Muscle layer of colon (tissue), 2 donors: ENCODE measurements around the gene MAGI2.

Source experiments
- H3K27ac ChIP-seq: one replicate; pipeline ENCODE4 v1.7.0; 2013; ENCODE audit warnings: low read depth, mild to moderate bottlenecking, low read length, moderate library complexity
- H3K27me3 ChIP-seq, 2 donors: one replicate each; pipeline ENCODE4 v1.7.0; 2013; ENCODE audit warnings: low read length in 2 of 2, mild to moderate bottlenecking in 2 of 2; ENCODE audit not compliant: insufficient read depth in 2 of 2, control insufficient read depth in 1 of 2
- H3K36me3 ChIP-seq: one replicate; pipeline ENCODE4 v1.7.0; 2013; ENCODE audit warnings: mild to moderate bottlenecking, low read length; ENCODE audit not compliant: insufficient read depth
- H3K4me1 ChIP-seq: one replicate; pipeline ENCODE4 v1.7.0; 2013; ENCODE audit warnings: mild to moderate bottlenecking, low read length; ENCODE audit not compliant: insufficient read depth
- H3K4me3 ChIP-seq, 2 donors: one replicate each; pipeline ENCODE4 v1.7.0; 2013; ENCODE audit warnings: low read length in 2 of 2, low read depth in 1 of 2, mild to moderate bottlenecking in 1 of 2, moderate library complexity in 1 of 2
- H3K9ac ChIP-seq: one replicate; pipeline ENCODE4 v1.7.0; 2013; ENCODE audit warnings: low read length
- H3K9me3 ChIP-seq: one replicate; pipeline ENCODE4 v1.7.0; 2013; ENCODE audit warnings: mild to moderate bottlenecking, low read length
- donor health status: abdominal sarcoma.
- donor health status: Adenocarcinoma of cecum.

Gene MAGI2

DNA sequence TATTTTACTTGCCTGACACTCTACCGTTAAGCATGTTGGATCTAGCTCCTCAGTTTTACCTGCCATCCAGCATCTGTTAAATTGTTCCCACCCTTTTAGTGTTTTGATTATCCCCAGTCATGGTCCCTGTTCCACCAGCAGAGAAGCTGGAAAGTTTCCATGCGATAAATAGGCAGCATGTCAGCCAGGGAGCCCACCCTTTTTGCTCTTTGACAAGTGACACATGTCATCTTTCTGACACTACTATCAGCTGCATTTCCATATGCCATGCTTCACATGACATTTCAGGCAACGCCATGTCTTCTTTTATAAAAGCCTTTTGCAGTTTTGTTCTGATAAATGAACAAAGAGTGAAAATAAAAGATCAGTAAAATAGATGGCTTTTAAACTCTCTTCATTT is 310.8 kb downstream of the MAGI2 start:
- Histone ChIP-seq H3K36me3 (no peaks in the 10 kb centered on the region), H3K27ac (no peak overlapping the region), H3K4me3 (no peak overlapping the region), H3K27me3 (no peaks in the 10 kb centered on the region), H3K9ac (no peak overlapping the region), H3K9me3 (no peaks in the 10 kb centered on the region), H3K4me1 (no peaks in the 10 kb centered on the region)

DNA sequence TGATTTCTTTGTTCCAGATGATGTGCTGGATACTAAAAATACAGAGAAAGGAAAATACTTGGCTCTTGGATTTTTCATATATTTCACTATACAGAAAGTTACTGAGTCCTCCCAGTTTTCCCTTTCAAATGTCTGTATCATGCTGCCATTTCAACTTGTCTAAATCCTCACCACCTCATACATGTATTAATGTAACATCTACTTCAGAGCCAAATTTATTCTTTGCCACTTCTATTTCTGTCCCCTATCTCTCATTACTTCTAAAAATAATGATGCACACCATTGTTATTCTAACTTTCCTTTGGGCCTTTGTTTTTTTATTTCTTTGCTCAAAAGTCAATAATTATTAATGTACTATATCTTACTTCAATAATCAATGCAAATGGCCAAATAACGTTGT is 312.2 kb downstream of the MAGI2 start:
- Histone ChIP-seq H3K27ac (no peak overlapping the region), H3K27me3 (no peaks in the 10 kb centered on the region), H3K9me3 (no peaks in the 10 kb centered on the region), H3K4me1 (no peaks in the 10 kb centered on the region), H3K9ac (no peak overlapping the region), H3K4me3 (no peak overlapping the region), H3K36me3 (no peaks in the 10 kb centered on the region)

DNA sequence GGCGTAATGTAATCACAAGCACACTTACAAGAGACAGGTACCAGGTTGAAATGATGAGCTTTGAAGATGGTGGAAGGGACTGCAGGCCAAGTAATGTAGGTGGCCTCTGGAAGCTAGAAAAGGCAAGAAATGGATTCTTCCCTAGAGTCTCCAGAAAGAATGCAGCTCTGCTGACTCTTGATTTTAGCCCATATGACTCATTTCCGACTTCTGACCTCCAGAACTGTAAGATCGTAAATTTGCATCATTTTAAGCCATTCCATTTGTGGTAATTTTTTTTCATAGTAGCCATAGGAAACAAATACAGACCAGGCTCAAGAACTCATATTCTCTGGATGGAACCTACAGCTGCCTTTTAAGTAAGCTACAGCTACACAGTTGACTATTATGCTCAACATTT is 315.5 kb downstream of the MAGI2 start:
- Histone ChIP-seq H3K9ac (no peak overlapping the region), H3K9me3 (no peaks in the 10 kb centered on the region), H3K27ac (no peak overlapping the region), H3K4me1 (no peaks in the 10 kb centered on the region), H3K27me3 (no peaks in the 10 kb centered on the region), H3K36me3 (no peaks in the 10 kb centered on the region), H3K4me3 (no peak overlapping the region)

DNA sequence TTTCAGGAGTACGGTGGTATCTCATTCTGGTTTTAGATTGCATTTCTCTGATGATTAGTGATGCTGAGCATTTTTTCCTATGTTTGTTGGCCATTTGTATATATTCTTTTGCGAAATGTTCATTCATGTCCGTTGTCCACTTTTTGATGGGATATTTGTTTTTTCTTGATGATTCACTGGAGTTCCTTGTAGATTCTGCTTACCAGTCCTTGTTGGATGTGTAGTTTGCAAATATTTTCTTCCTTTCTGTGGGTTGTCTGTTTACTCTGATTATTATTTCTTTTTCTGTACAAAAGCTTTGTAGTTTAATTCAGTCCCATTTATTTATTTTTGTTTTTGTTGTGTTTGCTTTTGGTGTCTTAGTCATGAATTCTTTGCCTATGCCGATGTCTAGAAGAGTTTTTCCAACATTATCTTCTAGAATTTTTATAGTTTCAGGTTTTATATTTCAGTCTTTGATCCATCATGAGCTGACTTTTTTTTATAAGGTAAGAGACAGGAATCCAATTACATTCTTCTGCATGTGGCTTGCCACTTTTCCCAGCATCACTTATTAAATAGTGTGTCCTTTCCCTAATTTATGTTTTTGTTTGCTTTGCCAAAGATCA is 320.5 kb downstream of the MAGI2 start:
- H3K4me1 ChIP-seq = no peaks in the 10 kb centered on the region
- H3K4me3 ChIP-seq = no peak overlapping the region
- H3K27ac ChIP-seq = no peak overlapping the region
- no peaks in the 10 kb centered on the region for H3K9me3 ChIP-seq
- H3K9ac ChIP-seq = no peak overlapping the region
- no peaks in the 10 kb centered on the region for H3K36me3 ChIP-seq
- H3K27me3 ChIP-seq = no peaks in the 10 kb centered on the region

DNA sequence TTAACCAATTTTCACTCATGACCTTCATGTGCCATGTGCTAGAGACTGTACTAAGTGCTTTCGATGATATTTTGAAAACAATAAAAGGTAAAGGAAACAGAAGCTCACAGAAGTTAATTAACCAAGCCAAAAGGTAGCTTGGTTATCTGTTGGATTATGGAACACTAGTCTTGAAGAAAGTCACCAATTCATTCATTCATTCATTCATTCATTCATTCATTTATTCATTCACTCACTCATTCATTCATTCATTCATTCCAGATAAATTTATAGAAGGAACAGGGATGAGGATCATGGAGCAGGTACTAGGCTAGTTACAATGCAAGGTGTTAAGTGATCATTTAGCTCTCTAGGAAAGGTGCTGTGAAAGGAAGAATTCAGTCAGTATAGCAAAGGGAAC is 322.8 kb downstream of the MAGI2 start:
- Histone ChIP-seq H3K9ac (no peak overlapping the region), H3K27me3 (no peaks in the 10 kb centered on the region), H3K36me3 (no peaks in the 10 kb centered on the region), H3K27ac (no peak overlapping the region), H3K4me1 (no peaks in the 10 kb centered on the region), H3K9me3 (no peaks in the 10 kb centered on the region), H3K4me3 (no peak overlapping the region)

DNA sequence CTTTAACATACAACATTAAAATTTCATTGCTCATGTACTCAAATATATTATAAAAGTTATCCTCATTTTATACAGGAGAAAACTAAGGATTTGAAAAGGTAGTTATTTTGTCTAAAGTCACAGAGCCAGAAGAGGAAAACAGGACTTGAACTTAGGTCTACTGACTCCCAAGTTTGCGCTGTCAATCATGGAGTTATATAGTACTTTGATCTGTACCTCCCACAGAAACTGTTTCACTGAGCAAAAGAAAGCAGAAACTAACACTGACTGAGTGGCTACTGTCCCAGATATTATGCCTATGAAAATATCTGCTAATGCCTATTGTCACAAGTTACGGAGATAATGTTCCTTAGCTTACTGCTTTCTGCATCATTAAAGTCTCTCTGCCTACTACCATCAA is 329.1 kb downstream of the MAGI2 start:
- Histone ChIP-seq H3K4me1 (no peaks in the 10 kb centered on the region), H3K27ac (no peak overlapping the region), H3K36me3 (no peaks in the 10 kb centered on the region), H3K9me3 (no peaks in the 10 kb centered on the region), H3K27me3 (no peaks in the 10 kb centered on the region), H3K9ac (no peak overlapping the region), H3K4me3 (no peak overlapping the region)

DNA sequence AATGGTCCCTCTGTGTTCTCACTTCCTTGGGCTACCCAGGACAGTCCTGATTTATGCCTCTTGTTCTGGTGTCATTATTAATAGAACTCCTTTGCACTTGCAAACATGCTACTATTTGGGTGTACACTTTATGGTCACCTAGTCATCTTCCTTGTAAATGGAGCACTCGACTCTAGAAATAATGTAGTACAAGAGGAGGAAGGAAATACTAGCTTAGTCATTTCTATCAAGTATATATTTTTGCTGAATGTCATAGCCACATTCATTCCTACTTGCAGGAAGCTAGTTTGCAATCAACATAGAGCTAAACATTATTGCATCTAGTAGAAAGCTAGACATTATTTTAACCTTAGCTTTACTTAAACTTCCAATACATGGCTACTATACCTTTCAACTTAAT is 335.3 kb downstream of the MAGI2 start:
- no peaks in the 10 kb centered on the region for H3K9me3 ChIP-seq
- no peak overlapping the region for H3K27ac ChIP-seq
- H3K36me3 ChIP-seq = no peaks in the 10 kb centered on the region
- H3K27me3 ChIP-seq = no peaks in the 10 kb centered on the region
- no peak overlapping the region for H3K4me3 ChIP-seq
- no peak overlapping the region for H3K9ac ChIP-seq
- no peaks in the 10 kb centered on the region for H3K4me1 ChIP-seq

DNA sequence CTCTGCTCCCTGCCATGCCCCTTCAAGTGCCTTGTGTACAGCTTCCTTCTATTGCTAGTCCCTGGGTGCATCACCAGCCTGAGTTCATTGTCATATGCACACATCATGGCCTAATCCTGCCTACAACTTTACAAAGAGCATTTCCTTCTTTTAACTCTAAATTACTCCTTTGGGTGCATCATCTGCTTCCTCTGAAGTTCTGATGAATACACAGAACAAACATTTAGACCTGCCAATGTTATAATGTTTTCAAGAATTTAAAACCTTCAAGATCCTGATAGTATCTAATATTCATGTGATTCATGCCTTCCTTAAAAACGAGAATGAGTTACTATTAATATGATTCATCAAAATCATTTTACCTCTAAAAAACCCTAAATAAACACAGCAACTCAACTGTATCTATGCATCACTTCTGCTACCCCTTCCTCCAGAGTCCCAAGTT is 357.1 kb downstream of the MAGI2 start:
- Histone ChIP-seq H3K27me3 (no peaks in the 10 kb centered on the region), H3K4me3 (no peak overlapping the region), H3K27ac (no peak overlapping the region), H3K36me3 (no peaks in the 10 kb centered on the region), H3K4me1 (no peaks in the 10 kb centered on the region), H3K9ac (no peak overlapping the region), H3K9me3 (no peaks in the 10 kb centered on the region)

DNA sequence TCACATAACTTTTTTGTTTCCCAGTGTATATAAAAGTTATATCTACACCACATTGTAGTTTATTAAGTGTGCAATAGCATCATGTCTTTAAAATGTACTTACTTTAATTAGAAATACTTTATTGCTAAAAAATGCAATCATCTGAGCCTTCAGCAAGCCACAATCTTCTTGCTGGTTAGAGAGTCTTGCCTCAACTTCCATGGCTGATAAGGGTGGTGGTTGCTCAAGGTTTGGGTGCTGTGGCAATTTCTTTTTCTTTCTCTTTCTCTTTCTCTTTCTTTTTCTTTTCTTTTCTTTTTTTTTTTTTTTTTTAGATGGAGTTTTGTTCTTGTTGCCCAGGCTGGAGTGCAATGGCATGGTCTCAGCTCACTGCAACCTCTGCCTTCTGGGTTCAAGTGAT is 360.0 kb downstream of the MAGI2 start:
- Histone ChIP-seq H3K9ac (no peak overlapping the region), H3K27ac (no peak overlapping the region), H3K27me3 (no peaks in the 10 kb centered on the region), H3K9me3 (no peaks in the 10 kb centered on the region), H3K36me3 (no peaks in the 10 kb centered on the region), H3K4me3 (no peak overlapping the region), H3K4me1 (no peaks in the 10 kb centered on the region)

DNA sequence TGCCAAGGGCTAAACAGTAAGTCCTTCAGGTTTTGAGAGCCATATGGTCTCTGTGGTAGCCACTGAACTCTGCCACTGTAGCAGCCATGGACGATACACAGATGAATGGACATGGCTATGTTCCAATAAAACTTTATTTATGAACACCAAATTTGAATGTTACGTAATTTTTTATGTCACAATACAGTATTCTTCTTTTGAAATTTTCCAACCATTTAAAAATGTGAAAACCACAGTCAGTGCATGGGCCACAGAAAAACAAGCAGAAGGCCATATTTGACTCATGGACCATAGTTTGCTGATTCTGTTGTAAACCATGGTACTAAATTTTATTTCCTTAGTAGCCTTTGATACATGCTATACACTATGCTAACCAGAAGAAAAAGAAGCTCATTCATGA is 361.8 kb downstream of the MAGI2 start:
- Histone ChIP-seq H3K36me3 (no peaks in the 10 kb centered on the region), H3K4me1 (no peaks in the 10 kb centered on the region), H3K4me3 (no peak overlapping the region), H3K27me3 (no peaks in the 10 kb centered on the region), H3K27ac (no peak overlapping the region), H3K9me3 (no peaks in the 10 kb centered on the region), H3K9ac (no peak overlapping the region)

DNA sequence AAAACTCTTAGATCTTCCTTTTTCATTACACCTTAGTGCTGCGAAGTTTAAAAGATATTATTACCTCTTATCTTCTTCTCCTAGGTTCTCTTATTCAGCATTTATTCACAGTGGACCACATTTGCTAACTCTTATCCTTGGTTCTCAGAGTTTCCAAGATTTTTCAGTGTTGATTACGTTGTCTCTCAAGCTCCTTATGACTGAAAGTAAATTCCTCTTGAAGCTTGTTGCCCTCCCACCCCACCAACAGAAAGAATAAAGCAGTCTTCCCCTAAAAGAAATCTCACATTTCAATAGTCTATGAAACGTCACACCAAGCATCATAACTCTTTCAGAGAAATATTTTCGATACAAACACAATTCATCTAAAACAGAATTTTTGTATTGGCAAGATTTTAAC is 362.5 kb downstream of the MAGI2 start:
- Histone ChIP-seq H3K27me3 (no peaks in the 10 kb centered on the region), H3K4me3 (no peak overlapping the region), H3K4me1 (no peaks in the 10 kb centered on the region), H3K36me3 (no peaks in the 10 kb centered on the region), H3K9ac (no peak overlapping the region), H3K9me3 (no peaks in the 10 kb centered on the region), H3K27ac (no peak overlapping the region)

DNA sequence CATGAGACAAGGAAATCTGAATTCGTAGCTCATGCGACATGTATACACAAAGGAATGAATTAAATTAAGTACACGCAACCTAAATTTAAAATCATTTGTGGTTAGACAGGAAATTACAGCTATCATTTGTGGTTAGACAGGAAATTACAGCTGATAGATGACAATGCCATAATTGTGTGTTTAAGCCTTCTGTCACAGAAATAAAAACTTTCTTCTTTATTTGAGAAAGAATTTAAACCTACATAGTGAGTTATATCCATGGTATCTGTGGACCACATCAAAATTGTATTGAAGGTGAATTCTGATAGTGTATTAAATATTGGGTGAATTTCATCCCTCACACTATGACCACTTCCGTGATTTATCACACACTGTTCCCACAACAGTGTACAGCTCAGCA is 362.9 kb downstream of the MAGI2 start:
- Histone ChIP-seq H3K4me1 (no peaks in the 10 kb centered on the region), H3K36me3 (no peaks in the 10 kb centered on the region), H3K9ac (no peak overlapping the region), H3K4me3 (no peak overlapping the region), H3K27me3 (no peaks in the 10 kb centered on the region), H3K27ac (no peak overlapping the region), H3K9me3 (no peaks in the 10 kb centered on the region)
